Keratinocyte (primary cell): Measurements from ENCODE around the gene CA5A.

ENCODE experiments used
- CTCF ChIP-seq, 3 experiments: IDR thresholded peaks in 1 of 3; conservative IDR thresholded peaks in 1 of 3; optimal IDR thresholded peaks in 1 of 3; 2 replicates in 2 of 3; 3 replicates in 1 of 3; pipeline versions ENCODE3 to v1.5.1; 2011; ENCODE audit warnings: low read length in 3 of 3, mild to moderate bottlenecking in 3 of 3, moderate library complexity in 2 of 3, control low read depth in 1 of 3, inconsistent platforms in 1 of 3; ENCODE audit not compliant: insufficient read depth in 2 of 3; ENCODE audit errors: extremely low read depth in 1 of 3
- EZH2 ChIP-seq: IDR thresholded peaks from one replicate; pipeline ENCODE4 v1.6.1; 2012; ENCODE audit warnings: inconsistent platforms, mild to moderate bottlenecking, low read length, moderate library complexity

GRCh38 chr16:87844120-87844733 is 92.1 kb downstream of the CA5A start:
- TF ChIP-seq CTCF (optimal IDR thresholded peaks at IDR 0.05 in 1 of 3, IDR thresholded peaks at IDR 0.05 in 1 of 3, conservative IDR thresholded peaks at IDR 0.05 in 1 of 3; ENCODE audit: extremely low read depth in 1 of 3, insufficient read depth in 2 of 3, low read length in 3 of 3) (peak in 1 of 3 experiments; percentile 2), EZH2 (no peak)
